Occipital lobe (tissue), 2 donors: ENCODE results near the gene IRGM. TPM values are rescaled to one million over a fixed set of nuclear protein-coding genes. Genes with fewer than 3 reads are reported as not detected.

ENCODE experiments used
- DNase-seq: peaks from one replicate; lab custom pipeline; 2025; lab: John Stamatoyannopoulos, UW
- total RNA-seq: library from RNA; depleted of rRNA; stranded (reverse); fragments of >200 nt; gene quantifications from one replicate; pipeline ENCODE4 v1.2.3, GENCODE V29; 2014

Gene IRGM
- total RNA-seq, 1 donor from 2014 or later = not detected

- DNase-seq = no peak
Observed at GRCh38 chr5:150895431-150896428, 49.4 kb downstream of the IRGM start.

Other genes starting within 250 kb of the IRGM start
- gene SYNPO, start 205.9 kb upstream of the IRGM start, total RNA-seq = 5.8 TPM
- 1.7 TPM for gene MYOZ3, start 185.3 kb upstream of the IRGM start, total RNA-seq
- gene RBM22, start 145.5 kb upstream of the IRGM start, total RNA-seq = 27.6 TPM
- gene DCTN4, start 87.5 kb upstream of the IRGM start, total RNA-seq = 96.2 TPM
- gene SMIM3, start 67.8 kb upstream of the IRGM start, total RNA-seq = 1.7 TPM
- gene ZNF300, start 58.5 kb downstream of the IRGM start, total RNA-seq = 89.4 TPM
- 12.3 TPM for gene GPX3, start 174.1 kb downstream of the IRGM start, total RNA-seq
- gene TNIP1, start 234.5 kb downstream of the IRGM start, total RNA-seq = 18.1 TPM